Natural killer cell (primary cell): ENCODE data around the gene TSPAN2. TPM values are rescaled to one million over a fixed set of nuclear protein-coding genes. Genes with fewer than 3 reads are reported as not detected.

Source experiments
- ATAC-seq, 3 donors: fragments of 150-1000 bp in 2 of 3; fragments of 200-7000 bp in 1 of 3; cut with Tn5 transposase; 1 replicate in 1 of 3; 2 replicates in 2 of 3; pipeline ENCODE4 v1.10.0; 2021; ENCODE audit warnings: mild to moderate bottlenecking in 2 of 3, moderate library complexity in 2 of 3
- DNase-seq, 2 donors: peaks; one replicate each; pipeline versions ENCODE4 v3.0.0 to v3.0.0-alpha.2; 2013 to 2021; ENCODE audit warnings: mixed read lengths in 1 of 2
- H3K27ac ChIP-seq: one replicate; pipeline ENCODE4 v1.5.1; 2013; ENCODE audit warnings: mild to moderate bottlenecking, low read length
- H3K27me3 ChIP-seq: one replicate; pipeline ENCODE4 v1.6.1; 2013; ENCODE audit warnings: low read length; ENCODE audit not compliant: control insufficient read depth, insufficient read depth
- H3K36me3 ChIP-seq: one replicate; pipeline ENCODE4 v1.6.1; 2013; ENCODE audit warnings: low read length; ENCODE audit not compliant: control insufficient read depth, insufficient read depth
- H3K4me1 ChIP-seq: one replicate; pipeline ENCODE4 v1.6.1; 2013; ENCODE audit warnings: low read length; ENCODE audit not compliant: control insufficient read depth, insufficient read depth
- H3K4me3 ChIP-seq: one replicate; pipeline ENCODE4 v1.5.1; 2013; ENCODE audit warnings: low read length
- H3K9me3 ChIP-seq: one replicate; pipeline ENCODE4 v1.6.1; 2013; ENCODE audit warnings: low read length; ENCODE audit not compliant: control insufficient read depth, insufficient read depth
- H3K27ac Mint-ChIP-seq, 2 donors: one replicate each; pipeline ENCODE4 v1.8.0; 2022; ENCODE audit warnings: mild to moderate bottlenecking in 2 of 2, mixed read lengths in 2 of 2, moderate library complexity in 1 of 2
- H3K27me3 Mint-ChIP-seq, 2 donors: one replicate each; pipeline ENCODE4 v1.8.0; 2022; ENCODE audit warnings: low read depth in 2 of 2, mixed read lengths in 2 of 2
- H3K36me3 Mint-ChIP-seq: one replicate; pipeline ENCODE4 v1.8.0; 2022; ENCODE audit warnings: mixed read lengths
- H3K4me1 Mint-ChIP-seq, 2 donors: one replicate each; pipeline ENCODE4 v1.8.0; 2022; ENCODE audit warnings: mixed read lengths in 2 of 2
- H3K4me3 Mint-ChIP-seq: one replicate; pipeline ENCODE4 v1.8.0; 2022; ENCODE audit warnings: mild to moderate bottlenecking, moderate library complexity, mixed read lengths
- H3K9me3 Mint-ChIP-seq, 2 donors: one replicate each; pipeline ENCODE4 v1.8.0; 2022; ENCODE audit warnings: mixed read lengths in 2 of 2
- CTCF ChIP-seq: fragments of 200-600 bp; IDR thresholded peaks from one replicate; pipeline ENCODE4 v1.8.0; 2022; ENCODE audit warnings: antibody characterized with exemption
- WGBS: methylation state at CpG from one replicate; pipeline ENCODE4 v1.1.7; 2013; ENCODE audit warnings: missing lambda C conversion rate; ENCODE audit not compliant: insufficient coverage; 5-methylcytosine and 5-hydroxymethylcytosine counted together
- intact Hi-C: fragments of 100-400 bp; cut with micrococcal nuclease; formaldehyde crosslinking; loops from one replicate; pipeline ENCODE4 v1.14.2; 2022
- total RNA-seq, 4 donors: library from RNA; stranded (reverse); fragments of 120-200 nt in 1 of 4; gene quantifications; one replicate each; pipeline versions ENCODE4 v1.2.3 to v1.2.4, GENCODE V29; 2013 to 2022

Gene TSPAN2
- total RNA-seq, 3 donors from 2014 or later (not counting 1 experiment from before 2014, with no cell fraction given): 17.1 to 41.4 (median 28.6) TPM

GRCh38 chr1:115129071-115129640 is 39.9 kb upstream of the TSPAN2 start:
- 85% methylated on average over 6 of the region's 6 CpGs for WGBS
- peaks cover 3% of the 10 kb centered on the region for H3K9me3 ChIP-seq
- H3K27me3 ChIP-seq: no peaks in the 10 kb centered on the region
- Mint-ChIP-seq H3K9me3 (peaks cover 2 to 5% of the 10 kb centered on the region in 2 donors), H3K4me3 (no peak overlapping the region), H3K27ac (no peak overlapping the region), H3K4me1 (no peaks in the 10 kb centered on the region), H3K36me3 (peaks cover 3% of the 10 kb centered on the region), H3K27me3 (peaks cover 14 to 18% of the 10 kb centered on the region in 2 donors)
- H3K27ac ChIP-seq: no peak overlapping the region
- intact Hi-C loops: no loop called here
- no peaks in the 10 kb centered on the region for H3K4me1 ChIP-seq
- ATAC-seq: no peak
- no peak overlapping the region for H3K4me3 ChIP-seq
- H3K36me3 ChIP-seq: no peaks in the 10 kb centered on the region
- DNase-seq: no peak
- TF ChIP-seq CTCF: no peak

GRCh38 chr1:115127539-115127938 is 38.2 kb upstream of the TSPAN2 start:
- peaks cover 14% of the 10 kb centered on the region for H3K36me3 Mint-ChIP-seq
- ATAC-seq (no peak), DNase-seq (no peak)
- TF ChIP-seq CTCF: no peak
- Histone ChIP-seq H3K36me3 (no peaks in the 10 kb centered on the region), H3K9me3 (peaks cover 11% of the 10 kb centered on the region), H3K27me3 (no peaks in the 10 kb centered on the region), H3K4me1 (no peaks in the 10 kb centered on the region), H3K4me3 (no peak overlapping the region), H3K27ac (no peak overlapping the region)
- no peak overlapping the region for H3K27ac Mint-ChIP-seq
- no peaks in the 10 kb centered on the region for H3K4me1 Mint-ChIP-seq
- no peak overlapping the region for H3K4me3 Mint-ChIP-seq
- intact Hi-C loops: no loop called here
- peaks cover 2 to 8% of the 10 kb centered on the region in 2 donors for H3K9me3 Mint-ChIP-seq
- no CpG with 5 or more reads among the region's 1 CpG for WGBS
- peaks cover 24% of the 10 kb centered on the region in 2 donors for H3K27me3 Mint-ChIP-seq

- Histone ChIP-seq H3K36me3 (no peaks in the 10 kb centered on the region), H3K4me3 (no peak overlapping the region), H3K27me3 (no peaks in the 10 kb centered on the region), H3K4me1 (no peaks in the 10 kb centered on the region), H3K27ac (no peak overlapping the region), H3K9me3 (peaks cover 14% of the 10 kb centered on the region)
- no peak for DNase-seq
- no peaks in the 10 kb centered on the region for H3K4me1 Mint-ChIP-seq
- H3K4me3 Mint-ChIP-seq: no peak overlapping the region
- peaks cover 24% of the 10 kb centered on the region in 2 donors for H3K27me3 Mint-ChIP-seq
- H3K27ac Mint-ChIP-seq: no peak overlapping the region
- intact Hi-C loops: no loop called here
- H3K9me3 Mint-ChIP-seq: peaks cover 2 to 8% of the 10 kb centered on the region in 2 donors
- no peak for ATAC-seq
- WGBS: 91% methylated on average over 2 of the region's 2 CpGs
- no peak for TF ChIP-seq CTCF
- peaks cover 14% of the 10 kb centered on the region for H3K36me3 Mint-ChIP-seq
Observed at GRCh38 chr1:115126516-115126915, 37.2 kb upstream of the TSPAN2 start.

- no peaks in the 10 kb centered on the region for H3K36me3 ChIP-seq
- 87% methylated on average over 3 of the region's 3 CpGs for WGBS
- H3K36me3 Mint-ChIP-seq: peaks cover 14% of the 10 kb centered on the region
- DNase-seq (no peak), ATAC-seq (no peak)
- peaks cover 14% of the 10 kb centered on the region for H3K9me3 ChIP-seq
- no peak for TF ChIP-seq CTCF
- intact Hi-C loops: no loop called here
- H3K27ac Mint-ChIP-seq: no peak overlapping the region
- peaks cover 2 to 8% of the 10 kb centered on the region in 2 donors for H3K9me3 Mint-ChIP-seq
- H3K4me1 ChIP-seq: no peaks in the 10 kb centered on the region
- H3K27me3 ChIP-seq: no peaks in the 10 kb centered on the region
- H3K4me1 Mint-ChIP-seq: no peaks in the 10 kb centered on the region
- no peak overlapping the region for H3K4me3 ChIP-seq
- no peak overlapping the region for H3K4me3 Mint-ChIP-seq
- peaks cover 30 to 37% of the 10 kb centered on the region in 2 donors for H3K27me3 Mint-ChIP-seq
- H3K27ac ChIP-seq: no peak overlapping the region
Observed at GRCh38 chr1:115123116-115123515, 33.8 kb upstream of the TSPAN2 start.
